Right ventricle myocardium inferior (tissue), 1 donor: ENCODE results near the gene SRSF7. TPM values are rescaled to one million over a fixed set of nuclear protein-coding genes. Genes with fewer than 3 reads are reported as not detected.
"Not testable (repeated sequence)": the region's sequence is repeated elsewhere in the genome, so short reads cannot be mapped to it uniquely, and the experiment has no call there.

Source experiments
- ATAC-seq: fragments of 200-7000 bp; cut with Tn5 transposase; one replicate; pipeline ENCODE4 v1.9.1; 2020; ENCODE audit warnings: mild to moderate bottlenecking, moderate library complexity
- DNase-seq: peaks from one replicate; pipeline ENCODE4 v3.0.0; 2021; ENCODE audit errors: missing footprints
- intact Hi-C: fragments of 100-400 bp; cut with DNase I; formaldehyde crosslinking; loops from one replicate; pipeline ENCODE4 v1.11.0; 2022
- total RNA-seq: library from RNA; stranded (reverse); fragmentation: NEBNext Ultra II Directional; extraction: Animal tissue kit (Norgen Biotek cat#: 25700); gene quantifications from one replicate; pipeline ENCODE4 v1.2.1, GENCODE V29; 2021
- donor health status: DM: no; HTN: yes; CAD: no; lungs with severe emphysema.

The SRSF7 gene
- total RNA-seq, 1 donor from 2014 or later = 49.7 TPM

DNA sequence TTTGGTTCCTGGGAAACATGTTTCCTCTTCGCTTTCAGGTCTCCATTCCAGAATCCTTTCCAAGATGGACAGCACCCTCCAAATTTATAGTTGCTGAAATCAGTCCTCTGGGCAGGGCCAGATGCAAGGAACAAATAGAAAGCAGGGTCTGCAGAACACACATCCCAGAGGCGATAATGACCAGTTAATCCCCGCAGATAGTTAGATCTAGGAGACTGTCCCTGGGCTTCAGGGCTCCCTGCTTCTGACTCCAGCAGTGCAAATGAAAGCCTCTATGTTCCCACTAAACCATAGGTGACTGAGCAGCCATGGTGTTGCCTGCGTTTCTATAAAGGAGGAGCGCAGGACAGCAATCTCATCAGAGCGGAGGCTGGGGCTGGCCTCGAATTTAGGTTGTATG lies 38.7 kb downstream of the SRSF7 start:
- no peak for DNase-seq
- intact Hi-C loops = no loop called here
- no peak for ATAC-seq

DNA sequence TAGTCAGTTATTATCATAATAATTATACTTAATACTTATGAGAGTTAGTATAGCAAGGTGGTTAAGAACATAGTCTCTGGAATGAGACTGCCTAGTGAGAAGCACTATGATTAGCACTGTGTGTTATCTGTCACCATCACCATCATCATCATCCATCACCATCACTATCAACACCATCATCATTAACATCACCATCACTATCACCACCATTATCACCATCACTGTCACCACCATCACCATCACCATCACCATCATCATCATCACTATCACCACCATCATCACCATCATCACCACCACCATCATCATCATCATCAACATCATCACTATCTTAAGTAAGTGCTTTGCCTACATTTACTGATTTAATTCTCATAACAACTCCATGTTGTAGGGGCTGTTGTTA lies 39.6 kb downstream of the SRSF7 start:
- ATAC-seq = no peak
- DNase-seq = no peak
- intact Hi-C loops = no loop called here

- no peak for DNase-seq
- ATAC-seq = no peak
- intact Hi-C loops = no loop called here
Observed at GRCh38 chr2:38709567-38710194, 41.5 kb downstream of the SRSF7 start.

DNA sequence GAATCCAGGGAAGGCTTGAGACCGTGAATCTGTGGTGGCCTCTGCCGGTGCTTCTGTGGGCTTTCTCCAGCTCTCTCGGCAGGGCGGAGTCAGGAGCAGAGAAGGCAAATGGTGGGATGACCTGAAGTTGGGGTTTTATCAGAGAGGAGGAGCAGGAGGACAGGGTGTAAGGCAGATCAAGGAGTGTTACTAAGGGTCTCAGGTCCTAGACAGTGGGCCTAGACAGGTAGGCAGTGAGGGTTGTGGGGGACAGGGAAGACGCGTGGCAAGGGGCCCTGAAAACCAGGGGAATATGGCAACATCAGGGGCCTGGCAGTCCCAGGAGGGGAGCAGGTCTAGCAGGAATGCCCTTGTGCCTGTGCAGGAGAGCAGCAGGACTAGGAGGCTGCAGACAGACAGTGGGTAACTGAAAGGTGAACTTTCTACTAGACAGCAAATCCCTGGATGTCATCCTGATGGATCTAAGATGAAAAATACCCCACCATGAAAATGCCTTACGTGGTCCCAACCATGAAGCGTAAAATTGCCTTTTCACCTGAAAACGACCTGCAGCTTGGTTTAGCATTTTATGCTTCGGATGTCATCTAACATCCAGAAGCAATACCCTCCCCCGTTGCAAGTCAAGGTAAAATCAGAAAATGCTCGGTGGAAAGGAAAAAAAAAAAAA lies 42.1 kb downstream of the SRSF7 start:
- intact Hi-C loops = no loop called here
- DNase-seq = no peak
- no peak for ATAC-seq

DNA sequence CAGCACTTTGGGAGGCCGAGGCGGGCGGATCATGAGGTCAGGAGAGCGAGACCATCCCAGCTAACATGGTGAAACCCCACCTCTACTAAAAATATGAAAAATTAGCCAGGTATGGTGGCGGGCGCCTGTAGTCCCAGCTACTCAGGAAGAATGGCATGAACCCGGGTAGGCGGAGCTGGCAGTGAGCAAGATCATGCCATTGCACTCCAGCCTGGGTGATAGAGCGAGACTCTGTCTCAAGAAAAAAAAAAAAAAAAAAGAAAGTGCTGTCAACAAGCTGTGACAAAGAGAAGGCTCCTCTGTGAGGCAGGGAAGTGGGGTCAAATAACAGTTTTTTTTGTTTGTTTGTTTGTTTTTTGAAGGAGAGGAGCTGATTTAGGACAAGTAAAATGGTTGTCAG lies 42.7 kb downstream of the SRSF7 start:
- intact Hi-C loops = not testable (repeated sequence)

GRCh38 chr2:38706846-38707345 lies 44.3 kb downstream of the SRSF7 start:
- DNase-seq = no peak

More for the DNA sequence above, 42.7 kb downstream of the SRSF7 start:
- DNase-seq, ATAC-seq: not testable (repeated sequence)

DNA sequence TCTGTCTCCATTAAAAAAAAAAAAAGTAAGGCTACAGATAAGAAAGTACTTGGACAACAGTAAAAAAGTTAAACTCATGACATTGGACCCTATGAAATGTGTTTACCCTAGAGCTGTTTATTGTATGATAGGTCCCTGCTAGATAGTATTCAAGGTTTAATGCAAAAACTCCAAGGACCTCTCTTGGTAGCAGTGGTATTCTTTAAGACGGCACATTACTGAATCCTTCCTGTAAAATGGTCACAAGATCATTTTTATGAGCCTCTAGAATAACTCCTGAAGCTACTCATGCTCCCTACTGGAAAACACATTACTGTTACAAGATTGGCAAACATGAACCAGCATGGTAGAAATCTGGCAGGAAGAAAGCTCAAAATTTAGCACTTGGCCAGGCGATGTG lies 46.5 kb downstream of the SRSF7 start:
- no peak for DNase-seq
- no peak for ATAC-seq
- intact Hi-C loops = no loop called here

More at GRCh38 chr2:38706846-38707345, 44.3 kb downstream of the SRSF7 start:
- intact Hi-C loops = no loop called here
- ATAC-seq = no peak

- ATAC-seq, DNase-seq: not testable (repeated sequence)
Observed at GRCh38 chr2:38703336-38703735, 47.8 kb downstream of the SRSF7 start.

DNA sequence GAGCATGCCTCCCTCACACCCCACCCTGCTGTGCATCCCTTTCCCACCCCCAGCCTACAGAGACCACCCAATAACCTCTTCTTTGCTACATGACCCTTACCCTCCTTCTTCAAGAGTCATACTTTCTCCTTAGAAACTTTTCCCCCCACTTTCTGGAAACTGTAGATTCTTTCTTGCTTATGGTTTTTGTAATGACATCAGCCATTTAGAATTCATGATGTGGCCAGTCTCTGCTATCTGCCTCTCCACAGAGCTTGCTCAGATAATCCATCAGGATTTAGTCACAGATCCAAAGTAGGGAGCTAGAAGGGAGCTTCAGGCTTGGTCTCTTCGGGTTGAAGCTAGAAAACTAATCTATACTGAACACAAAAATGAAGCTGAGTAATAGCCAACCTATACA lies 48.7 kb downstream of the SRSF7 start:
- intact Hi-C loops = no loop called here
- DNase-seq (no peak), ATAC-seq (no peak)

More at GRCh38 chr2:38703336-38703735, 47.8 kb downstream of the SRSF7 start:
- intact Hi-C loops = not testable (repeated sequence)

DNA sequence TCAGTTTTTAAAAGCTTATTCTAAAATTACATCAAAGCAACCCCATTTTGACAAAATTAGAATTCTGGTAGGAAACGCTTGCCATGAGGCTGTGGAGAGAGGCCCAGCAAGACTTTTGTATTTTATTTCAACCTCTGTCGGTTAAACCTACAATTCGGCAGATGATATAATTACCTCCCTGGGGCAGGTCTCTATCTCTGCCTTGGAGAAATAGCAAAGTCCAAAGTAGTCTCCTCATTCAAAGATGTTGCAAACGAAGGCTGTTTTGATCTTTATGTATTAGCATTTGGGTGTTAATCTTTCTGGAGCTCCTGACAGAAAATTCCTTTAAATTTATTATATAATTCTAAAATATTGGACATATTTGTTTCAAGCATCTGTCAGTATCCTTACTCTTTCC lies 49.6 kb downstream of the SRSF7 start:
- intact Hi-C loops = no loop called here
- DNase-seq (no peak), ATAC-seq (no peak)

GRCh38 chr2:38700881-38701458 lies 50.2 kb downstream of the SRSF7 start:
- intact Hi-C loops = no loop called here
- DNase-seq (no peak), ATAC-seq (no peak)

GRCh38 chr2:38700113-38700785 lies 50.9 kb downstream of the SRSF7 start:
- DNase-seq = no peak
- ATAC-seq = no peak
- intact Hi-C loops = no loop called here

- no peak for ATAC-seq
- intact Hi-C loops = no loop called here
Observed at GRCh38 chr2:38698467-38699003, 52.6 kb downstream of the SRSF7 start.

DNA sequence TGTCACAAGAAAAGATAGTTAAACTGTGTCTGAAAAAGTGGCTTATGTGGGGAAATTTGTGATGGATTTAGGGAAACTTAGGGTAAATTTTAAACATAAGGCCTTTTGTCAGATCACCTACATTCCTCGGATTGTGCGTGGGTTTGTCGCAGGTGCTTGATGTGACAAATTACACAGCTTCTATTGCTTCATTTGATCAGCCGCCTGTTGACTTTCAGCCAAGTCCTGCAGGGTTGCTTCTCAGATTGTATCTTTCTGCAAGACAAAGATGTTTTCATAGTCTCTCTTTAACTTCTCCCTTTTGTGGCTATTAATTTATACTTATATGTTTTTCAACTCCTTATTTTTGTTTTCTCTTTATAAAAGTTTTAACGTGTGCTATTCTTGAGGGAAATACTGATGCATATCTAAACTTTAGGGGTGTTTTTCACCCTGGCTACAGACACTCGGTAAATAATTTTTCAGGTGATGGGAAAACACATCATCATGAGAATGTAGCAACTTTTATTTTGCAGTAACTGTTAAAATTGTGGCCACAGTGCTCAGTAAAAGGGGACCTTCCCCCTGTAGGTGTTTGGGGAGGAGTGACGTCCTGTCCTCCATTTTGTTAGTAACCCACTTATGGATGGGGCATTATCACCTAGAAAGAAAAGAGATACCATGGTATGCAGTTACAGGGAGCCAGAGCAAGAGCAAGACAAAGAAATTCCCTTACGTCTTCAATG lies 53.9 kb downstream of the SRSF7 start:
- ATAC-seq (no peak), DNase-seq (no peak)
- intact Hi-C loops = no loop called here

More at GRCh38 chr2:38698467-38699003, 52.6 kb downstream of the SRSF7 start:
- DNase-seq = no peak

Other genes with a start within 250 kb of the SRSF7 start
- gene HNRNPLL, start 148.4 kb downstream of the SRSF7 start, total RNA-seq = 22.5 TPM
- 15.6 TPM for gene GALM, start 85.2 kb downstream of the SRSF7 start, total RNA-seq
- gene GEMIN6, start 26.8 kb upstream of the SRSF7 start, total RNA-seq = 6.1 TPM
- gene DHX57, start 124.6 kb upstream of the SRSF7 start, total RNA-seq = 7.8 TPM
- gene MORN2, start 124.6 kb upstream of the SRSF7 start, total RNA-seq = 21.4 TPM
- 0.62 TPM for gene ARHGEF33, start 138.5 kb upstream of the SRSF7 start, total RNA-seq